GM06990 (cell line): ENCODE results near the gene PTPN3.

Experiments
- DNase-seq: peaks from one replicate; pipeline ENCODE4 v3.0.0-alpha.2; 2011; ENCODE audit not compliant: insufficient read length; ENCODE audit errors: extremely low read depth
- H3K27me3 ChIP-seq: replicated peaks from 2 replicates; pipeline ENCODE4 v1.6.0; 2011; ENCODE audit warnings: low read length; ENCODE audit not compliant: control insufficient read depth, insufficient read depth
- H3K36me3 ChIP-seq: 2 replicates; pipeline ENCODE4 v1.5.1; 2011; ENCODE audit warnings: low read length; ENCODE audit not compliant: control insufficient read depth, insufficient read depth
- H3K4me3 ChIP-seq: replicated peaks from 2 replicates; pipeline ENCODE4 v1.5.1; 2011; ENCODE audit warnings: low read depth, mild to moderate bottlenecking, control low read depth, low read length
- TF ChIP-seq, protein P1 (sequence below): IDR thresholded peaks from 2 replicates; pipeline ENCODE4 v1.5.1; 2011; ENCODE audit warnings: low read length, control low read depth, mild to moderate bottlenecking, inconsistent platforms; ENCODE audit not compliant: insufficient read depth, poor library complexity, severe bottlenecking

The PTPN3 gene

DNA sequence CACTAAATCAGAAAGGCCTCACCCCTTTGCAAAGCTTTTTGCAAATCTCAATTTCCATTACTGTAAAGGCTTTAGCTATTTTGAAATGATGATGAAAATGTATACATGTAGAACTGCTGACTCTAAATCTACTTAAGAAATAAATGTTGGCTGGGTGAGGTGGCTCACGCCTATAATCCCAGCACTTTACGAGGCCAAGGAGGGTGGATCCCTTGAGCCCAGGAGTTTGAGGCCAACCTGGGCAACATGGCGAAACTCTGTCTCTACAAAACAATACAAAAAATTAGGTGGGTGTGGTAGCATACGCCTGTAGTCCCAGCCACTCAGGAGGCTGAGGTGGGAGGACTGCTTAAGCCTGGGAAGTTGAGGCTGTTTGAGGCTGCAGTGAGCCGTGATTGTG is 64.6 kb downstream of the PTPN3 start:
- H3K36me3 ChIP-seq = no peaks in the 10 kb centered on the region
- H3K27me3 ChIP-seq = no peaks in the 10 kb centered on the region
- no peak for DNase-seq
- H3K4me3 ChIP-seq = no peak overlapping the region
- TF ChIP-seq, protein P1, sequence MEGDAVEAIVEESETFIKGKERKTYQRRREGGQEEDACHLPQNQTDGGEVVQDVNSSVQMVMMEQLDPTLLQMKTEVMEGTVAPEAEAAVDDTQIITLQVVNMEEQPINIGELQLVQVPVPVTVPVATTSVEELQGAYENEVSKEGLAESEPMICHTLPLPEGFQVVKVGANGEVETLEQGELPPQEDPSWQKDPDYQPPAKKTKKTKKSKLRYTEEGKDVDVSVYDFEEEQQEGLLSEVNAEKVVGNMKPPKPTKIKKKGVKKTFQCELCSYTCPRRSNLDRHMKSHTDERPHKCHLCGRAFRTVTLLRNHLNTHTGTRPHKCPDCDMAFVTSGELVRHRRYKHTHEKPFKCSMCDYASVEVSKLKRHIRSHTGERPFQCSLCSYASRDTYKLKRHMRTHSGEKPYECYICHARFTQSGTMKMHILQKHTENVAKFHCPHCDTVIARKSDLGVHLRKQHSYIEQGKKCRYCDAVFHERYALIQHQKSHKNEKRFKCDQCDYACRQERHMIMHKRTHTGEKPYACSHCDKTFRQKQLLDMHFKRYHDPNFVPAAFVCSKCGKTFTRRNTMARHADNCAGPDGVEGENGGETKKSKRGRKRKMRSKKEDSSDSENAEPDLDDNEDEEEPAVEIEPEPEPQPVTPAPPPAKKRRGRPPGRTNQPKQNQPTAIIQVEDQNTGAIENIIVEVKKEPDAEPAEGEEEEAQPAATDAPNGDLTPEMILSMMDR = no peak

DNA sequence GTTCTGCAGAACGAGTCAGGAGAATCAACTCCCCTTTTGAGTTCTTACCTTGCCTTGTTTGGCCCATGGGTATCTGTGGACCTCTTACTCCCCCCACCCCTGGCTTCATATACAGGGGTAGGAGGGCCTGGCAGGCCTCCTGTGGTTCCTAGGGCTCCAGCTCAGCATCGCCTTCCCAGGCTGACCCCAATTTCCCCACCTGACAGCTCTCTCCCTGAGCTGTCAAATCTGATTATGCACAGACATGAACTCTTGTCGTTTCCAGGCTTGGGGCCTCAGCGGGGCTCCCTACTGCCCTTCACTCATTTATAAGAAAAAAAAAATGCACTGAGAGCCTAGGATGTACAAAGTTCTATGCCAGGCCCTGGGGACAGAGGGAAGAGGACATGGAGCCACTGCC is 67.9 kb downstream of the PTPN3 start:
- Histone ChIP-seq H3K36me3 (no peaks in the 10 kb centered on the region), H3K4me3 (no peak overlapping the region), H3K27me3 (no peaks in the 10 kb centered on the region)
- TF ChIP-seq, protein P1 = no peak
- DNase-seq = no peak

DNA sequence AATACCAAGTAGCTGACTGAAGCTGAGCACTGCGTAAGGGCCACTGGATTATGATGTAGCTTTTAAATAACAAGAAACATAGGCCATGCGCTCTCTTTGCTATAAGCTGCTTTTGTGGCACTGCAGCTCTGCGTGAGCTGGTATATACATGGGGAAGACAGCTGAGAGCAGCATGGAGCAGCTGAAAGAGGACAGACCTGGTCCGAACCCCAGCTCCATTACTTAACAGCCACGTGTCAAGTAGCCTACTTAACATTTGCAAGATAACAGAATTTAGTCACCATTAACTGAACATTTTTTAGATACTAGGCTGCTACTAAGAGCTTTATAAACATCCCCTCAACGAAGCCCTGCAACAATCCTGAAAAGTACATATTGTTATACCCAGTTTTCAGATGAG is 69.3 kb downstream of the PTPN3 start:
- no peak overlapping the region for H3K4me3 ChIP-seq
- DNase-seq = no peak
- TF ChIP-seq, protein P1 = no peak
- no peaks in the 10 kb centered on the region for H3K36me3 ChIP-seq
- H3K27me3 ChIP-seq = no peaks in the 10 kb centered on the region

- TF ChIP-seq, protein P1 = no peak
- no peak for DNase-seq
- no peaks in the 10 kb centered on the region for H3K36me3 ChIP-seq
- H3K4me3 ChIP-seq = no peak overlapping the region
- no peaks in the 10 kb centered on the region for H3K27me3 ChIP-seq
Measured at GRCh38 chr9:109427886-109428285, 70.2 kb downstream of the PTPN3 start.

DNA sequence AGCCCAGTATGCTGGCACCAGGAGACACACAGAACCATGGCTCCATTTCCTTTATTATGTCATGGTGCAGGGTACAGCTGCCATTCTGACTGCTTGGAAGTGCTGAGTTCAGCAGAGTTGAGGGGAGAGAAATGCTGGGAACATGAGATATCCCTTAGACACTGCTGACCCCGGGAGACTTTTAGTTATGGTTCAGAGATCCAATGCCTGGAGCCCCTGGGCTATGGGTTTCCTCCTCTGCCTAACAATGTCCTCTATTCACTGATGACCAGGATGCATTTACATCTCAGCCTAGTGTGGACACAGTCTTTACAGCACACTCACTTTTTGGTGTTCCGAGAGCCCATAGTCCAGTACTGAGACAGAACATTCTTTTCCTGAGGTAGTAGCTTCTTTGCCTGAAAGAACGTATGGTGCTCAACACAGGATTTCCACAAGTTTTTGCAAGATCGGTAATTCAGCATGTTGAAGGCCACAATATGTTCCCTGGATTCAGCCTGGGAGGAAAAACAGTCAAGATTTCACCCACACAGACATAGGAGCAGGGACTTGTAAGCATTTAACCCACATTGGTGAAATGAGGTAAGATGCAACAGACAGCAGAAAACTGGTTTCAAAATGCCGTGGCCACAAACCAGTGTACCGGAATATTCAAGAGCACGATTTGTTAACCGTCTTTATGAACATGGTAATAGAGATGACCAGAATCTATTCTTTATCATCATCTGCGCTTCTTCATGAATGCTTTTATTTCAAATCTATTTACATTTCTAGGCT is 71.3 kb downstream of the PTPN3 start:
- TF ChIP-seq, protein P1 = no peak
- no peak overlapping the region for H3K4me3 ChIP-seq
- no peak for DNase-seq
- no peaks in the 10 kb centered on the region for H3K36me3 ChIP-seq
- no peaks in the 10 kb centered on the region for H3K27me3 ChIP-seq
